ENCODE results near the gene KIAA1755.

KIAA1755 gene

GRCh38 chr20:38178065-38178491 lies 82.5 kb downstream of the KIAA1755 start:
- no peak for DNase-seq

- DNase-seq = no peak
Observed at GRCh38 chr20:38177201-38177600, 83.3 kb downstream of the KIAA1755 start.

- DNase-seq = no peak
Observed at GRCh38 chr20:38175304-38176180, 85.0 kb downstream of the KIAA1755 start.

- no peak for DNase-seq
Observed at GRCh38 chr20:38173237-38174156, 87.0 kb downstream of the KIAA1755 start.

- DNase-seq = no peak
Observed at GRCh38 chr20:38172408-38172807, 88.1 kb downstream of the KIAA1755 start.

- no peak for DNase-seq
Observed at GRCh38 chr20:38171675-38172043, 88.9 kb downstream of the KIAA1755 start.

- DNase-seq = no peak
Observed at GRCh38 chr20:38170826-38171674, 89.5 kb downstream of the KIAA1755 start.

- no peak for DNase-seq
Observed at GRCh38 chr20:38170219-38170825, 90.2 kb downstream of the KIAA1755 start.

GRCh38 chr20:38169636-38170193 lies 90.8 kb downstream of the KIAA1755 start:
- no peak for DNase-seq

GRCh38 chr20:38168791-38169589 lies 91.5 kb downstream of the KIAA1755 start:
- no peak for DNase-seq

GRCh38 chr20:38167851-38168760 lies 92.4 kb downstream of the KIAA1755 start:
- DNase-seq = peak; percentile 17

- DNase-seq = no peak
Observed at GRCh38 chr20:38167328-38167850, 93.1 kb downstream of the KIAA1755 start.

- DNase-seq = no peak
Observed at GRCh38 chr20:38166703-38167233, 93.8 kb downstream of the KIAA1755 start.

GRCh38 chr20:38165966-38166702 lies 94.4 kb downstream of the KIAA1755 start:
- DNase-seq = no peak

- peak; percentile 58 for DNase-seq
Observed at GRCh38 chr20:38165089-38165965, 95.2 kb downstream of the KIAA1755 start, which contains the start of gene TGM2. Gene TGM2, minus strand, starts transcription at chr20:38165270. Its CDS starts 72 bp downstream, at chr20:38165198.

- DNase-seq = no peak
Observed at GRCh38 chr20:38164624-38165088, 95.9 kb downstream of the KIAA1755 start.

- DNase-seq = no peak
Observed at GRCh38 chr20:38164069-38164468, 96.5 kb downstream of the KIAA1755 start.
